ENCODE measurements around the gene POLR2B. TPM values are rescaled to one million over a fixed set of nuclear protein-coding genes. Genes with fewer than 3 reads are reported as not detected.

The POLR2B gene
- total RNA-seq, 4 donors from 2014 or later, result 25.2 to 92.2 (median 77.0) TPM

DNA sequence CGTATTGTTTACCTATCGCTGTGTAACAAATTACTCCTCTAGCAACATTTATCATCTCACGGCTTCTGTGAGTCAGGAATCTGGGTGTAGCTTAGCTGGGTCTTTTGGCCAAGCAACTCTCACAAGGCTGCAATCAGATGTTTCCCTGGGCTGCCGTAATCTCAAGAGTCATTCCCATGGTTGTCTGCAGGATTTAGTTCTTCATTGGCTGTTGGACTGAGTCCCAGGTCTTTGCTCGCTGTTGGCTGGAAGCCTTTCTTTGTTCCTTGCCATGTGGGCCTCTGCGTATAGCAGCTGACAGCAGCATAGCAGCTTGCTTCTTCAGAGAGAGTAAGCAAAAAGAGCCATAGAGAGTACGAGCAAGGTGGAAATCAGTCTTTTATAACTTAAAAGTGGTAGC, 16.8 kb downstream of the POLR2B start:
- H3K9me3 ChIP-seq, result no peaks in the 10 kb centered on the region
- peak overlapping the region in 3 of 4 donors; percentile 19 to 61 (median 48) for H3K27ac ChIP-seq
- no peak overlapping the region for H3K4me3 ChIP-seq
- intact Hi-C loops (cut with DNase I), result no loop called here
- peaks cover 0 to 12% (median 11%) of the 10 kb centered on the region in 3 donors for H3K4me1 ChIP-seq
- DNase-seq, result no peak
- no peak for TF ChIP-seq CTCF (IDR thresholded peaks at IDR 0.05)
- TF ChIP-seq POLR2A (IDR thresholded peaks at IDR 0.05), result no peak
- H3K27me3 ChIP-seq, result no peaks in the 10 kb centered on the region
- peaks cover 0 to 97% (median 35%) of the 10 kb centered on the region in 3 donors for H3K36me3 ChIP-seq
- 28 to 37% methylated on average over 7 of the region's 7 CpGs for WGBS, 2 donors

- Histone ChIP-seq H3K27me3 (no peaks in the 10 kb centered on the region), H3K9me3 (no peaks in the 10 kb centered on the region), H3K36me3 (peaks cover 4 to 98% (median 31%) of the 10 kb centered on the region in 3 donors), H3K4me3 (no peak overlapping the region), H3K4me1 (peaks cover 0 to 12% (median 11%) of the 10 kb centered on the region in 3 donors), H3K27ac (no peak overlapping the region)
- TF ChIP-seq CTCF (IDR thresholded peaks at IDR 0.05), result no peak
- no peak for TF ChIP-seq POLR2A (IDR thresholded peaks at IDR 0.05)
- 86 to 96% methylated on average over 1 of the region's 1 CpG for WGBS, 2 donors
- DNase-seq, result no peak
- intact Hi-C loops (cut with DNase I), result no loop called here
These were observed 21.1 kb downstream of the POLR2B start for GRCh38 chr4:56999751-57000150.

- H3K27me3 ChIP-seq, result no peaks in the 10 kb centered on the region
- no peak for DNase-seq
- intact Hi-C loops (cut with DNase I), result no loop called here
- H3K9me3 ChIP-seq, result no peaks in the 10 kb centered on the region
- no peak overlapping the region for H3K4me3 ChIP-seq
- WGBS, 2 donors, result 82 to 89% methylated on average over 4 of the region's 4 CpGs
- H3K27ac ChIP-seq, result no peak overlapping the region
- peaks cover 6 to 100% (median 37%) of the 10 kb centered on the region in 3 donors for H3K36me3 ChIP-seq
- TF ChIP-seq POLR2A (IDR thresholded peaks at IDR 0.05) (no peak), CTCF (IDR thresholded peaks at IDR 0.05) (no peak)
- no peaks in the 10 kb centered on the region for H3K4me1 ChIP-seq
These were observed 34.9 kb downstream of the POLR2B start for GRCh38 chr4:57013543-57014120.

- H3K4me1 ChIP-seq, result peaks cover 0 to 12% (median 0%) of the 10 kb centered on the region in 3 donors
- H3K4me3 ChIP-seq, result no peak overlapping the region
- DNase-seq, result no peak
- no peak for TF ChIP-seq CTCF (IDR thresholded peaks at IDR 0.05)
- TF ChIP-seq POLR2A (IDR thresholded peaks at IDR 0.05), result no peak
- H3K27ac ChIP-seq, result no peak overlapping the region
- no peaks in the 10 kb centered on the region for H3K9me3 ChIP-seq
- peaks cover 19 to 100% (median 20%) of the 10 kb centered on the region in 3 donors for H3K36me3 ChIP-seq
- intact Hi-C loops (cut with DNase I), result no loop called here
- no peaks in the 10 kb centered on the region for H3K27me3 ChIP-seq
These were observed 40.3 kb downstream of the POLR2B start for GRCh38 chr4:57018980-57019379.

GRCh38 chr4:57020467-57021101, 41.9 kb downstream of the POLR2B start:
- Histone ChIP-seq H3K4me3 (no peak overlapping the region), H3K36me3 (peaks cover 16 to 100% (median 20%) of the 10 kb centered on the region in 3 donors), H3K27me3 (no peaks in the 10 kb centered on the region), H3K9me3 (no peaks in the 10 kb centered on the region), H3K27ac (no peak overlapping the region), H3K4me1 (peaks cover 0 to 12% (median 0%) of the 10 kb centered on the region in 3 donors)
- no peak for TF ChIP-seq CTCF (IDR thresholded peaks at IDR 0.05)
- no peak for TF ChIP-seq POLR2A (IDR thresholded peaks at IDR 0.05)
- WGBS, 2 donors, result 92 to 94% methylated on average over 5 of the region's 5 CpGs
- DNase-seq, result no peak
- intact Hi-C loops (cut with DNase I), result no loop called here

All from esophagus squamous epithelium (tissue), 5 donors.